Gastrocnemius medialis (tissue), 4 donors: Measurements from ENCODE around the gene ARHGAP6. TPM values are rescaled to one million over a fixed set of nuclear protein-coding genes. Genes with fewer than 3 reads are reported as not detected.

Experiments used
- ATAC-seq, 2 donors: fragments of 150-250 bp; one replicate each; pipeline ENCODE4 v1.9.1; 2016
- DNase-seq, 2 donors: peaks; one replicate each; pipeline ENCODE4 v3.0.0-alpha.2; 2019
- H3K27ac ChIP-seq, 4 donors: fragments of 200-600 bp; sonication (generic); 1 replicate in 1 of 4; 2 replicates in 3 of 4; pipeline ENCODE4 v1.5.1; 2016 to 2018; ENCODE audit warnings: mild to moderate bottlenecking in 2 of 4, moderate library complexity in 1 of 4
- H3K27me3 ChIP-seq, 3 donors: fragments of 200-600 bp; sonication (generic) in 2 of 3; 1 replicate in 1 of 3; 2 replicates in 2 of 3; pipeline versions ENCODE4 v1.5.1 to v1.6.0; 2016 to 2019; ENCODE audit warnings: mild to moderate bottlenecking in 1 of 3, moderate library complexity in 1 of 3
- H3K36me3 ChIP-seq, 2 donors: fragments of 200-600 bp; sonication (generic) in 1 of 2; one replicate each; pipeline ENCODE4 v1.5.1; 2017 to 2018
- H3K4me1 ChIP-seq, 2 donors: fragments of 200-600 bp; sonication (generic) in 1 of 2; one replicate each; pipeline ENCODE4 v1.5.1; 2016 to 2017; ENCODE audit warnings: mild to moderate bottlenecking in 2 of 2
- H3K4me3 ChIP-seq, 4 donors: fragments of 200-600 bp; sonication (generic) in 3 of 4; 1 replicate in 1 of 4; 2 replicates in 3 of 4; pipeline ENCODE4 v1.5.1; 2016 to 2019; ENCODE audit warnings: mild to moderate bottlenecking in 2 of 4
- H3K9me3 ChIP-seq, 3 donors: fragments of 200-600 bp; sonication (generic) in 2 of 3; 1 replicate in 1 of 3; 2 replicates in 2 of 3; pipeline ENCODE4 v1.5.1; 2016 to 2019
- POLR2A ChIP-seq, 2 donors: fragments of 450-650 bp; IDR thresholded peaks; one replicate each; pipeline ENCODE4 v1.6.1; 2017; ENCODE audit warnings: antibody characterized with exemption in 2 of 2, mild to moderate bottlenecking in 2 of 2, moderate library complexity in 2 of 2
- in situ Hi-C, 4 donors: fragments of 200-750 bp; cut with MboI; loops; one replicate each; pipeline versions ENCODE4 v1.15.0 to v1.8.0; 2017; ENCODE audit warnings: low sequenced_read_pairs in 4 of 4
- intact Hi-C: fragments of 100-400 bp; cut with DNase I; formaldehyde crosslinking; loops from one replicate; pipeline ENCODE4 v1.15.1; 2023; ENCODE audit warnings: low total_unique reads
- total RNA-seq, 4 donors: library from RNA; depleted of rRNA; stranded (reverse); fragments of >200 nt; gene quantifications; one replicate each; pipeline versions ENCODE4 v1.1.0 to v1.2.3, GENCODE V29; 2016
- TF ChIP-seq, protein P1 (sequence below), 5 experiments: fragments of 450-650 bp in 3 of 5; fragments of 200-600 bp in 2 of 5; sonication (generic) in 2 of 5; IDR thresholded peaks in 4 of 5; conservative IDR thresholded peaks in 1 of 5; 1 replicate in 4 of 5; 2 replicates in 1 of 5; pipeline ENCODE4 v1.5.1; 2016 to 2019; ENCODE audit warnings: antibody characterized with exemption in 5 of 5, mild to moderate bottlenecking in 3 of 5, moderate library complexity in 3 of 5

ARHGAP6 gene
- total RNA-seq, 4 donors from 2014 or later: 10.7 to 18.0 (median 14.9) TPM

DNA sequence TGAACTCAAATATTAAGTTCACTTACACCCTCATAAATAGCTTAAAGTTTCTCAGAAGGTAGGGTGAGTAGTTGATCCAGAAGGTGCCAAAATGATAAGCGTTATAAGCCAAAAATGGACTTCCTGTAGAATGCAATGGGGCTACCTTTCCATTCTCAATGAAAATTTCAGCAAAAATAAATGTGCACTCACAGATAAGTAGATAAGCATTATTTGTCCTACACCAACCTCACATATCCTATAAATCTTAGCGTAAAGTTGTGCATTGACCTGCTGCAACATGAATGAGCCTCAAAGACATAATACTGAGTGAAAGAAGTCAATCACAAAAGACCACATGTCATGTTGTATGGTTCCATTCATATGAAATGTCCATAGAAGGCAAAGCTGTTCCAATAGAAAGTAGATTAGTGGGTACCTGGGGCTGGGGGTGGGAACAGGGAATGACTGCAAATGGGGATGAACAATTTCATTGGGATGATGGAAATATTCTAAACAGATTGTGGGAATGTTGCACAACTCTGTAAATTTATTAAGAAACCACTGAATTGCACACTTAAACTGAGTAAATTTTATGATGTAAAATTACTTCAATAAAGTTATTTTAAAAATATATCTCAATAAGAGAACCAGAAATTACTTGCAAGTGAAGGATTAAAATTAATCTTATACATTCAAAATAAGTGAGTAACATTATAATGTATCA, 271.6 kb downstream of the ARHGAP6 start:
- DNase-seq (no peak), ATAC-seq (no peak)
- Histone ChIP-seq H3K27ac (no peak overlapping the region), H3K9me3 (no peaks in the 10 kb centered on the region), H3K27me3 (no peaks in the 10 kb centered on the region), H3K4me1 (peaks cover 0 to 7% of the 10 kb centered on the region in 2 donors), H3K4me3 (no peak overlapping the region), H3K36me3 (no peaks in the 10 kb centered on the region)
- intact Hi-C loops: no loop called here
- TF ChIP-seq, protein P1, sequence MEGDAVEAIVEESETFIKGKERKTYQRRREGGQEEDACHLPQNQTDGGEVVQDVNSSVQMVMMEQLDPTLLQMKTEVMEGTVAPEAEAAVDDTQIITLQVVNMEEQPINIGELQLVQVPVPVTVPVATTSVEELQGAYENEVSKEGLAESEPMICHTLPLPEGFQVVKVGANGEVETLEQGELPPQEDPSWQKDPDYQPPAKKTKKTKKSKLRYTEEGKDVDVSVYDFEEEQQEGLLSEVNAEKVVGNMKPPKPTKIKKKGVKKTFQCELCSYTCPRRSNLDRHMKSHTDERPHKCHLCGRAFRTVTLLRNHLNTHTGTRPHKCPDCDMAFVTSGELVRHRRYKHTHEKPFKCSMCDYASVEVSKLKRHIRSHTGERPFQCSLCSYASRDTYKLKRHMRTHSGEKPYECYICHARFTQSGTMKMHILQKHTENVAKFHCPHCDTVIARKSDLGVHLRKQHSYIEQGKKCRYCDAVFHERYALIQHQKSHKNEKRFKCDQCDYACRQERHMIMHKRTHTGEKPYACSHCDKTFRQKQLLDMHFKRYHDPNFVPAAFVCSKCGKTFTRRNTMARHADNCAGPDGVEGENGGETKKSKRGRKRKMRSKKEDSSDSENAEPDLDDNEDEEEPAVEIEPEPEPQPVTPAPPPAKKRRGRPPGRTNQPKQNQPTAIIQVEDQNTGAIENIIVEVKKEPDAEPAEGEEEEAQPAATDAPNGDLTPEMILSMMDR (IDR thresholded peaks at IDR 0.05 in 4 of 5, conservative IDR thresholded peaks at IDR 0.05 in 1 of 5): no peak
- no peak for TF ChIP-seq POLR2A (IDR thresholded peaks at IDR 0.05)
- in situ Hi-C loops: loop anchor here in 1 of 4 donors (25.0 kb wide), 1 partner anchor 368 kb away; the partner anchor contains the start of gene MSL3

DNA sequence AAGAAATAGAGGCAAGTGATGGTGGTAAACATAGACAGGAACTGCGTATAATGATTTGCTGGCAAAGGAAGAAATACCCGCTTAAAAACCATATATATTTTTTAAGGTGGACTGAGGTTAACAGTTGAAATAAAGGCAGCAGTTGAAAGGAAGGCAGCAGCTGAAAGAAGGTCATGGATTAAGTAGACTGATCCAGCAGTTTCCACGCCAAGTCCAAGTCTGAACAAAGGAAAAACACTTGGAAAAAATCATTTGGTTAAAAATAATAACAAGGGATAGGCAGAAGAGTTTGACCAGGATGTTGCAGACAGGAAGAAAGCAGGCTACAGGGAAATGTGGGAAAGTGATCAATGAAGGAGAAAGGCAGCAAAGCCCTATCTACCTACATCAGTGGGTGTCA, 278.9 kb downstream of the ARHGAP6 start:
- no peak for TF ChIP-seq POLR2A (IDR thresholded peaks at IDR 0.05)
- TF ChIP-seq, protein P1 (IDR thresholded peaks at IDR 0.05 in 4 of 5, conservative IDR thresholded peaks at IDR 0.05 in 1 of 5): no peak
- in situ Hi-C loops (loop anchor here in 1 of 4 donors (25.0 kb wide), 1 partner anchor 375 kb away; the partner anchor contains the start of gene MSL3), intact Hi-C loops (loop anchor here (10.0 kb wide), 1 partner anchor 118 kb away; no protein-coding TSS in a partner anchor)
- no peak for DNase-seq
- H3K27me3 ChIP-seq: no peaks in the 10 kb centered on the region
- H3K9me3 ChIP-seq: no peaks in the 10 kb centered on the region
- H3K4me1 ChIP-seq: no peaks in the 10 kb centered on the region
- no peaks in the 10 kb centered on the region for H3K36me3 ChIP-seq
- H3K27ac ChIP-seq: peak overlapping the region; percentile 42 to 72 (median 52)
- H3K4me3 ChIP-seq: no peak overlapping the region
- no peak for ATAC-seq

DNA sequence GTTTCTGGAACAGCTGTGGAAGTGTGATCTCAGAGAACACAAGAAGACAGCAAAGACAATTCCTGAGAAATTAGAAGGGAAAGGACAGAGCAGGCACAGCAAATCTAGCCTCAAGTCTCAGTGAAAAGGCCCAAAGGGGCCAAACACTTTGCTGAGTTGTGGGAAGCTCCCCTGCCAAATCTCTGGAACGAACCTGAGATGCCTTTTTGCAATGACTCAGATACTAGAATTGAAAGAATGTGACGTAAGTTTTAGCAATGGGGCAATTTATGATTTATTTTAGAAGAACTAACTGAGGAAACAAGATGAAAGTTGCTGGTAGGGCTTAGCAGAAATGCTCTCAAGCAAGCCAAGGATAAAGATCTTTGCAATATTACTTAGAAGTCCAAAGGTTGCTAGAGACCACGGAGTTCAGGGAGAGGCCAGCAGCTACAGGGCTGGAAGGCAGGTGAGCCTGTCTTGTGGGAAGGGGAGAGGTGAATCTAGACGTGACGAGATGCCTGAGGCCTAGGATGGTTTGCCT, 279.7 kb downstream of the ARHGAP6 start:
- in situ Hi-C loops (loop anchor here in 1 of 4 donors (25.0 kb wide), 1 partner anchor 376 kb away; the partner anchor contains the start of gene MSL3), intact Hi-C loops (loop anchor here (10.0 kb wide), 1 partner anchor 119 kb away; no protein-coding TSS in a partner anchor)
- H3K4me1 ChIP-seq: no peaks in the 10 kb centered on the region
- no peaks in the 10 kb centered on the region for H3K36me3 ChIP-seq
- H3K27ac ChIP-seq: peak overlapping the region; percentile 42 to 72 (median 52)
- ATAC-seq (peak; percentile 60 to 90), DNase-seq (peak; percentile 12 to 40)
- H3K27me3 ChIP-seq: no peaks in the 10 kb centered on the region
- H3K4me3 ChIP-seq: no peak overlapping the region
- TF ChIP-seq, protein P1 (IDR thresholded peaks at IDR 0.05 in 4 of 5, conservative IDR thresholded peaks at IDR 0.05 in 1 of 5): no peak
- TF ChIP-seq POLR2A (IDR thresholded peaks at IDR 0.05): no peak
- no peaks in the 10 kb centered on the region for H3K9me3 ChIP-seq

DNA sequence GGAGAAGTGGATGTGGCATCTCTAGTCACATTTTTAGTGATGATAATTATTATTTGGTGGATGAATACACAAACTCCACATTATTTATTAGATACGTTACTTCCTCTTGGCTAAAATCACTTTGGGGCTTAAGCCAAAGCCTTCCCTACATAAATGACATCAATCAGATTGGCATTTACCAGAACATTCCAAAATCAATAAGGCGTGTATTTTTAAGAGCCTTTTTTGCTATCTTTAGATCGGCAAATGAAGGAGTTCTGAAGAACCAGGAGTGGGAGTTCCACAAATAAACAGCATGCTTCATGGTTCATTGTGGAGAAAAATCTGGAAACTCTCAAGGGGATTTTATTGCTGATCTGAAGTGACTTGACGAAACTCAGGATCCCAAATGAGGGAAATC, 282.8 kb downstream of the ARHGAP6 start:
- H3K27ac ChIP-seq: peak overlapping the region in 2 of 4 donors; percentile 26 to 45
- TF ChIP-seq, protein P1 (IDR thresholded peaks at IDR 0.05 in 4 of 5, conservative IDR thresholded peaks at IDR 0.05 in 1 of 5): no peak
- TF ChIP-seq POLR2A (IDR thresholded peaks at IDR 0.05): no peak
- no peaks in the 10 kb centered on the region for H3K9me3 ChIP-seq
- DNase-seq (no peak), ATAC-seq (no peak)
- H3K27me3 ChIP-seq: no peaks in the 10 kb centered on the region
- intact Hi-C loops: loop anchor here (10.0 kb wide), 1 partner anchor 122 kb away; no protein-coding TSS in a partner anchor
- H3K4me1 ChIP-seq: no peaks in the 10 kb centered on the region
- H3K36me3 ChIP-seq: no peaks in the 10 kb centered on the region
- H3K4me3 ChIP-seq: no peak overlapping the region
- in situ Hi-C loops: loop anchor here in 1 of 4 donors (25.0 kb wide), 1 partner anchor 379 kb away; the partner anchor contains the start of gene MSL3
